ENCODE results near the gene BCL2.

Gene BCL2

GRCh38 chr18:63180971-63181376, 138.6 kb downstream of the BCL2 start:
- DNase-seq (ENCODE audit: low read depth): no peak

- DNase-seq (ENCODE audit: low read depth): no peak
Observed at GRCh38 chr18:63180321-63180720, 139.2 kb downstream of the BCL2 start.

- no peak for DNase-seq (ENCODE audit: low read depth)
Observed at GRCh38 chr18:63179422-63179821, 140.1 kb downstream of the BCL2 start.

GRCh38 chr18:63178971-63179370, 140.6 kb downstream of the BCL2 start:
- no peak for DNase-seq (ENCODE audit: low read depth)

GRCh38 chr18:63177919-63178821, 141.4 kb downstream of the BCL2 start:
- no peak for DNase-seq (ENCODE audit: low read depth)

- DNase-seq (ENCODE audit: low read depth): no peak
Observed at GRCh38 chr18:63177259-63177658, 142.3 kb downstream of the BCL2 start.

GRCh38 chr18:63175264-63175663, 144.3 kb downstream of the BCL2 start:
- DNase-seq (ENCODE audit: low read depth): no peak

- no peak for DNase-seq (ENCODE audit: low read depth)
Observed at GRCh38 chr18:63173983-63174382, 145.6 kb downstream of the BCL2 start.

GRCh38 chr18:63169853-63170252, 149.7 kb downstream of the BCL2 start:
- DNase-seq (ENCODE audit: low read depth): no peak

GRCh38 chr18:63168287-63168686, 151.3 kb downstream of the BCL2 start:
- no peak for DNase-seq (ENCODE audit: low read depth)

- no peak for DNase-seq (ENCODE audit: low read depth)
Observed at GRCh38 chr18:63166142-63166541, 153.4 kb downstream of the BCL2 start.

GRCh38 chr18:63164396-63164795, 155.2 kb downstream of the BCL2 start:
- DNase-seq (ENCODE audit: low read depth): no peak

- DNase-seq (ENCODE audit: low read depth): no peak
Observed at GRCh38 chr18:63162271-63163014, 157.1 kb downstream of the BCL2 start.

GRCh38 chr18:63161761-63162195, 157.8 kb downstream of the BCL2 start:
- DNase-seq (ENCODE audit: low read depth): no peak

GRCh38 chr18:63161032-63161760, 158.4 kb downstream of the BCL2 start:
- DNase-seq (ENCODE audit: low read depth): no peak

GRCh38 chr18:63160172-63160995, 159.2 kb downstream of the BCL2 start:
- DNase-seq (ENCODE audit: low read depth): no peak

- no peak for DNase-seq (ENCODE audit: low read depth)
Observed at GRCh38 chr18:63159590-63159989, 160.0 kb downstream of the BCL2 start.

GRCh38 chr18:63158676-63159291, 160.8 kb downstream of the BCL2 start:
- no peak for DNase-seq (ENCODE audit: low read depth)

- no peak for DNase-seq (ENCODE audit: low read depth)
Observed at GRCh38 chr18:63158012-63158631, 161.4 kb downstream of the BCL2 start.

- DNase-seq (ENCODE audit: low read depth): no peak
Observed at GRCh38 chr18:63157293-63158011, 162.1 kb downstream of the BCL2 start.
